Activated effector memory CD4-positive, alpha-beta T cell treated with anti-CD3 and anti-CD28 coated beads, Interleukin-2, amount 50 U/mL, for 16 hours (primary cell): ENCODE results near the gene HOXC9.

Experiments used
- DNase-seq: peaks from one replicate; pipeline ENCODE4 v3.0.0-alpha.2; 2020

Gene HOXC9

DNA sequence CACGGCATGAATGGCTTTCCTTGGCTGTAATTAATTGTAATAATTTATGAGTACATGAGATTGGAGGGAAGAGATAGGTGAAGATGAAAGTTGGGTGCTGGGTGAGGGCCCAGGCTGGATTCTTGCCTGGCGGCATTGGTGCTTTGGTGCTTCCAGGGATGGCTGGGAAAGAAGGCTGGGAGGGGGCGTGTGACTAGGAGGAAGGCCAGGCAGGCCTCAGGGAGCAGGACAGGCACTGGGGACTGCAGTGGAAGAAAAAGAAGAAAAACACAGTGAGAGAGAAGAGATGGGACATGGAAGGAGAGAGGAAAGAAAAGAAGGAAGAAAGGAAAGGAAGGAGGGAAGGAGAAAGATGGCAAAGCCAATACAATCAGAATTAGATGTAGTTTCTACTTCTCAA is 3.7 kb downstream of the HOXC9 start:
- no peak for DNase-seq

DNA sequence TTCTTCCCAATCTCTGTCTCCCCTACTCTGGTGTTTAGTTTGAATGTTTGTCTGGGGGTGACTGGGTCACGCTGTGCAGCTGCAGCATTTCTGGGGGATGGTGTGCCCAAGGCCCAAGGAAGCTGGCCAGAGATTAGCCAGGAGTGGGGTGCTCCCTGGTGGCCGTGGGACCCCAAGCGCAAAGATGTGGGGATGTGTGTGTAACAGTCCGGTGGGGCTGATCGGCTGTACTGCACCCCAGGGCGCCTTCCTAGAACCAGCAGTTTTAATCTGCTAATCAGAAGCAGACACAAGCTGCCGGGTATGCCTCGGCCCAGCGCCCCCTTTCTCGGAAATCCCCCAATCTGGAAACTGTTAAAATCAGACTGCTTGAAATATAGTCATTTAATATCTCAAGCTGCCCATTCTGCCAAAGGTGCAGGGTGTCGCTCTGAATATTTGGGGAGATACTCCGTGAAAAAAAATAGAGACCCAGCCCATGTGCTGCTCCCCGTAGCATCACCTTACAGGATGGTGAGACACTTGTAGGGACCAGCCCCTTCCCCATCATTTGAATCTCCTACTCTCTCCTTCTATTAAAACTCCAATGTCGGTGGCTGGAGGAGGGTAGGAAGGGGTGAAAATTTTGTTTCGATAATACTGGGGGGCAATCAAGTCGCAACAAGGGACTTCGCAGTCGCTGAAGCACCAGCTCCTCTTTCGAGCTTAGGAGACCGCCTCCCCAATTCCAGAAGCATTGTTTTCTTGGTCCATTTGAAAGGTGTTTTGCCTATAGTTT is 4.3 kb downstream of the HOXC9 start:
- DNase-seq, result no peak

DNA sequence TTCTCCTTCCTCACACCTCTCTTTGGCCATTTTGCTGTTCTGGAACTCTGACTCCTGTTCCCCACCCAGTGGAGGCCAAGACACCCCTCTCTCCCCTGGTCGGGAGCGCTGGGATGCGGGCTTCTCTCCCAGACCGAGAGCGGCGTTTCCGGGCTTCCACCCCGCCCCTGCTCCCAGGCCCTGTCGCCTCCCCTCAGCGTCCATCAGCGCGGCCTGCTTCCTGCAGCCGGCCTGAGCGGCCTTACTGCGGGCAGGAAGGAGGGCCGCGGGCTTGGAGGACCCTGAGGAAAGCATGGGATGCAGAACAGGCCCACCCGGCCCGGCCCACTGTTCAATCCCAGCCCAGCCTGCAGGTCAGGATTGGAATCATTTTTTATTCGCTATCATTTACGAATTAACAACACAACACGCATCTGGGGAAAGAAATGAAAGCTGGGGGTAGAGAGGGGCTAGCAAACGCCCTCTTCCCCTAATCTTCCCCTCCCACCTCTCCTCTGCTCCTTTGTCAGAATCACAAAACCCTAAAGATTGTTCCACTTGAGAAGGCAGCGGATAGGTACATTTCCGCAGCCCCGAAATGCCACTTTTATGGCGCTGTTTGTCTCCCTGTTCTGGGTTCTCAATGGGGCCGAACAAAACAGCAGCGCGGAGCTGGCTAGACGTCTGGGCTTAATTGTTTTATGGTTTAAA is 5.0 kb downstream of the HOXC9 start:
- no peak for DNase-seq

DNA sequence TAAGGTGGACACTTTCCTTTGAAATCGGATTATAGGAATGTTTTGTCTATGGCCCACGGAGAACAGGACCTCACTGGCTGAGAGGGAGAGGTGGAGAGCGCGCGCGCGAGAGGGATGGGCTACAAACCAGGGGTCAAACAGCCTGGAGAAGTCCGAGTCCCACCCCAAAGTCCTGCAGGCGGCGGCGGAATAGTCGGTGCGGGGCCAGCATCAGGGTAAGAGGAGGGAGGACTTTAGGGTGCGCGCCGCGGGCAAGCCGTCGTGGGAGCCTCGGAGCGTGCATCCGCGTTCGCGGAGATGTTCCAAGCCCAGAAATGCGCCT is 5.5 kb downstream of the HOXC9 start:
- DNase-seq, result no peak

DNA sequence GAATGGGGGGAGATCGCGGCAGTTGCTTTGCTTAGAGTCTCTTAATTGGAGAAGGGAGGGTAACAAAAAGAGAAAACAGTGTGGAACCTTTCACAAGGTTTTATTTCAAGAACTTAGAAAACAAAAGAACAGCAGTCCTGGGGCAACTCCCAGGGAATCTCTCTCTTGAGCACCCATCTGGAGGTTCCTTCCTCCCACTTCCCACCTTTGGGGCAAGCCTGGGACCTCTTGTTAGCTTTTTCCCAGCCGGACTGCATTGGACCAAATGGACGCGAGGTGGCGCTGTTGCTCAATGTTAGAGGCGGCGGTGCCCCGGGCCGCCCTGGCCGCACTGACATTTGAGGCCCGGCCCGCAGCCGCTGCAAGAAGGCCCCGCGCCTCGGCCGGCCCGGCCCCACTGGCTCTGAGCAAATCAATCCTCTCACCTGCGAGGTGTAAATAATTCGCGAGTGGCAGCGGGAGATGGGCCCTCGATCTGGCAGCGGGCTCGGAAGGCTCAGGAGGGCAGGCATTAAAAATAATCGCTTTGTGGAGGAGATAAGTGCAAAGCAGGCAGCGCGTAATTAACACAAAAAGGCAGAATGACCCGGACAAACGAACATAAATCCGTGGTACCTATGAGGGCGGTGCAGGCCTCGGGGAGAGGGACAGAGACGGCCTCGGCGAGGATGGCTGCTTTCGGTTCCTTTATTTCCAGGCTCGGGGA is 6.0 kb downstream of the HOXC9 start:
- DNase-seq, result peak; percentile 95

DNA sequence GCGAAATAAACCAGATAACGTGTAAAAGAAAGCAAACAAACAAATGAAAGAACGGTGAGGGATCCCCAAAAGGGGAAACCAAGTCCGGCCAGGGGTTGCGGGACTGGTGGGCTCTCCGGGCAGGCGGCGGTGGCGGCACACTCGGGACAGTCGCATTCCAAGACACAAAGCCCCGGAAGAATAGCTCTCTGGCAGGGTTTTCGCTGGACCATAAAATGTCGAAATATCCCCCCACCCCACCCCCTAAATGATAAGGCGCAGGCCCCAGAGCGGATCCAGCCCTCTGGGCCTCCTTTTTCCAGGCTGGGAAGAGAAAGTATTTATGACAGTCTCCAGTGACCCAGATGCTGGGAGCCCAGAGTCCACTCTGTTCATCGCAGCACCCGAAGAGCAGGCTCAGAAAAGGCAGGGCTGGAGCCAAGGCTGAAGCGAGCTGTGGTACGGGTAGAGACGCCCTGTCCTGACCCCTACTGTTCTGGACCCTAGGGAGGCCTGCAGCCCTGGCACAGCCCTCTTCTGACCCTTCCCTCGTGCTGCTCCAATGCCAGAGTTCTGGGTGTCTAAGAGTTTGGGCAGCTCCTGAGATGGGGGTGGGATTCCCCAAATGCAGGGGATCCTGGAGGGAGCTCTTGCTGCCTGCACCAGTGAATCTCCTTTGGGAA is 6.7 kb downstream of the HOXC9 start:
- DNase-seq, result no peak

DNA sequence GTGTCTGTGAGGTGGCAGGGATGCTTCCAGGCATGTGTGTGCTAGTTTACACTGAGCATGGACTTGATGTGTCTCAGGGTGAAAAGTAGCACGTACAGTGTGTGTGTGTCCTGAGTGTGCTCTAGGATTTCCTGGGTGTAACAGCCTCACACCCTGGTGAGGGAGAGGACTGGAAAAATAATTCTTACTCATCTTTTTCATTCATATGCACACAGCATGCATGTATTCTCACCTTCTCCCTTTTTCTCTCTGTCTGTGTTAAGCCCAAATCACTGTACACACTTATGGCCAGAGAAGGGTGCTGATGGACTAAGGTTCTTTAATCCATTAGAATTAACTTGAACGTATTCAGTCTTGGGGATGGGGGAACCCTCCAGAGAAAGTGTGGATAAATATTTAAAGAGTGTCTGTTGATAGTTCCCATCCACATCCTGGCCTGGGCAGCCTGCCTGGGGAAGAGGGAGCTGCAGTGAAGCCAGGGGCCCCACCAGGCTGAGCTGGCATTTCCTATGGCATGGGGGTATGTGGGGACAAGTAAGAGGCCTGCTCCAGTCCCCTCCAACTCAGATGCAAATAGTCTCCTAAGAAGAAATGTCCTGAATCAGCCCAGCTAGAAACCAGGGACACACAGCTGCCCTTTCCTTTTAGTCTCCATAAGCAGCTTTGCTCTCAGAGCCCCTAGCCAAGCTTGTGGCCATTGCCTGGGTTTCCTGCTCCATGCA is 7.7 kb downstream of the HOXC9 start:
- DNase-seq, result no peak

DNA sequence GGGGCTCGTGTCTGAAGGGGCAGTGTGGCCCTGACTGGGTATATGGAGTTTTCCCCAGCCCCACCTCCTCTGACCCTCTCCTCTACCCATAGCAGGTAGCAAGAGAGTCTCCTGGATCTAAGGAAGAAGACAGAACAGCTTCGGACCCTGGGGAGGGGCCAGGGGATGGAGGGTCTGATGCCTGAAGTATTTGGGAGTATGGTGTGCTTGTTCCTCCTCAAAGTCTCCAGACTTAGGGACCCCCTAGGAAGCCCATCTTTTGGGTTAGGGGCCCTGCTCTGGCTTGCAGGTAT is 8.2 kb downstream of the HOXC9 start:
- DNase-seq, result no peak

DNA sequence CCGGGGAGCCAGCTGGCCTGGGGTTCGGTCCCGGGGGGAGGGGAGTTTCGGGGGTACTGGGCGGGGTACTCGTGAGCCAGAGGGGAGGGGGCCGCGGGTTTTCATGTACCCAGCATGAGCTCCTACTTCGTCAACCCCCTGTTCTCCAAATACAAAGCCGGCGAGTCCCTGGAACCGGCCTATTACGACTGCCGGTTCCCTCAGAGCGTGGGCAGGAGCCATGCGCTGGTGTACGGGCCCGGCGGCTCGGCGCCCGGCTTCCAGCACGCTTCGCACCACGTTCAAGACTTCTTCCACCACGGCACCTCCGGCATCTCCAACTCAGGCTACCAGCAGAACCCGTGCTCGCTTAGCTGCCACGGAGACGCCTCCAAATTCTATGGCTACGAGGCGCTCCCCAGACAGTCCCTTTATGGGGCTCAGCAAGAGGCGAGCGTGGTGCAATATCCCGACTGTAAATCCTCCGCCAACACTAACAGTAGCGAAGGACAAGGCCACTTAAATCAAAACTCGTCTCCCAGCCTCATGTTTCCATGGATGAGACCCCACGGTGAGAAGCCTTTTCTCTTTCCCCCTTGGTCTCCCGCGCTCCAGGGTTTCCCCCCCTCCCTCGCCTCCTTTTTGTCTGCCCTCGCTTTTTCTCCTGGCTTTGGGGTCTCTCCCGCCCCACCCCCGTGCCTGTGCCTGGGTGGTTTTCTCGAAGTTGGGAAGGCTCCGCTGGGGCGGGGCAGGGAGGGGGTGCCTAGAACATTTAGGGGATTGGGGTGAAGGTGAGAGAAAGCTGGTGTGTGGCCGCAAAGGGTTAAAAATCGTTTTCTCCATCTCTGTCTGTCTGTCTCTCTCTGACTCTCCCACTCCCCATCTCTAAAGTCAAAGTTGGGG is 9.5 kb downstream of the HOXC9 start:
- DNase-seq, result peak; percentile 72

DNA sequence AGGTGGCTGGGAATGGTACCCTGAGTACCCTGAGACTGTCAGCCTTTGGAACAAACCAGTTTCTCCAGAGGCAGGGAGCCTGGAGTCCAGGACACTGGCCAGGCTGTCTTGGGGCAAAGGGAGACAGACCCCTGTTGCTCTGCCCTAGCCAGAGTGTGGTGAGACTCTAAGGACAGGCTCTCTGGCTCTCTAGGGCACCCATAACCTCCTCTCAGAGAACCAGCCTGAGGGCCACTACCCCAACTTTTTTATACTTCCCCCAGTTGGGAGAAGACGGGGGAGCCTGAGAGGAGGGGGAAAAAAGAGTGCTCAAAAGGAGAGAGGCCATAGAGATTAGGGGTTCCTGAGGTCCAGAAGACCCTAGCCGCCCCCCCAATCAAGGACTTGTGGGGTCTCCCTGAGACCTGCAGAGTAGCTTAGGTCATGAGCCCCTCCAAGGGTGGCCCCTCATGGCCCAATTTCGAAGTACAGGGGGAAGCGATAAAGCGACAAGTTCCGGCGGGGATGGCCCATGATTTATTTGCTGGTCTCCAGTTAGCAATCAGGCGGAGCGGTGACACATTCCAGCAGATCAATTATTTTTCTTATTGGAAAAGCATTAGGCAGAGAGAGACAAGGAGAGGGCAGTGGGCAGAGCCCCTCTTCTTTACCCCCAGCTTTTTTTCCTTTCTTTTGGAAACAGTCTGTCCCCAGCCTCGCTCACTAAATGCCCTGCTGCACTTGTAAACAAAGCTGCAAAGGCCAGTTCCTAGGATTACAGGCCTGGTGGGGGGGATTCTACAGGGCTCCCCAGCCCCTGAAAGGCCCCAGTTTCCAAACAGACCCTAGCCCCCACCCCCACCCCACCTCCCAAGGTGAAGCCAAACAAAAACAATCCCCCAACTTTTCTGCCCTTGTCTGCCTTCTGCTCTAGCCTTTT is 10.4 kb downstream of the HOXC9 start:
- DNase-seq, result no peak

DNA sequence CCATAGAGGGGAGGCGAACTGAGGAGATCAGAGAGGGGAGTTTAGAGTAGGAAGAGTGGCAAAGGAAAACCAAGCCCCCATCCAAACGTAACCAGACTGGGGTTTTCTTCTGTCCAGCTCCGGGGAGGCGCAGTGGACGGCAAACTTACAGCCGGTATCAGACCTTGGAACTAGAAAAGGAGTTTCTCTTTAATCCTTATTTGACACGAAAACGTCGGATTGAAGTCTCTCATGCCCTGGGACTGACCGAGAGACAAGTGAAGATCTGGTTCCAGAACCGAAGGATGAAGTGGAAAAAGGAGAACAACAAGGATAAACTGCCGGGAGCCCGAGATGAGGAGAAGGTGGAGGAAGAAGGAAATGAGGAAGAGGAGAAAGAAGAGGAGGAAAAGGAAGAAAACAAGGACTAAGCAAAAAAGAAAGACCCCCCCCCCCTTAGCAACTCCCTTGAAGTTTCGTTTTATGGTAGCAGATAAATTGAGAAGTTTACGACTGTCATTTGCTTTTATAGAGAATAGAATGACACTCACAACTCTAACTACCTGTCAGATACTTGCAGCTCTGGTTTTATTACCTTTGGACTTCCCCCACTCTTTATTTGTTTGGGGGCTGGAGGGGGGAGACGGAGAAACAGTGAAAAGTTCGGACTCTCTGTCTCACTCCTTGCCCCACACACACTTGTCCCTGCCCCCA is 11.2 kb downstream of the HOXC9 start:
- DNase-seq, result no peak

DNA sequence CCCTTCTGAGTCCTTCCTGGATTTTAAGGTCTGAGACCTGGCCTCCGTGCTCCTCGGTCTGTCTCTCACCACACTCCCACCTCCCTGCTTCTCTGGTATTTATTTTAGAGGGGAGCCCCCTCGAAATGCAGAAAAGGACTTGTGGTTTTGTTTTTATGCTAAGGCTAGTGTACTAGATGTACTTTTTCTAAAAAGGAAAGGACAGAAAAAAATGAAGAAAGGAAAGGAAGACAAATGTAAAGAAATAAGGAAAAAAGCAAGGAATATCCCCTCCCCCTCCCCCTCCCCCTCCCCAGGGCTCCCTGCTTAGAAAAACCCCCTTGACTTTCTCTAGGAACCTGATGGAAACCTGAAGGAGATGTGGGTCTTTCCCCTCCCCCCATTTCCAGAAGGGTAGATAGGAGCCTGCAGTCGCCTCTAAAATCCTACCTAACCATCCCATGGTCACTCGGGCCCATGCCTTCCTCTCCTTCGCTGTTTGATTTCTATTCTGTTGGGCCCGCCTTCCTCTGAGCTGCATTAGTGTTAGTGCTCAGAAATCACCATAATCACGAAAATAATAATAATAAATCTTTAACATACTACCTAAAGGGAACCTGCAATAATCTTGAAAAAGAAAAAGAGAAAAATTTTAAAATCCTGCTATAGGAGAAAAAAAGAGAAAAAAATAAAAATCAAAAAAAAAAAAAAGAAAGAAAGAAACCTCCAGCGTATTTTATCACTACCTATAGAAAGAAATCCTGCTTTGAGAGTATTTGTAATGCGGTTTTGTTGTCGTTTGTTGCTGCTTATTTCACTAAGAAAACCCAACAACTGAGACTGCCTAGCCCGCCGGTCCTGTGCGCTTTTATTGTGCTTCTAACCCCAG is 11.9 kb downstream of the HOXC9 start:
- DNase-seq, result no peak

DNA sequence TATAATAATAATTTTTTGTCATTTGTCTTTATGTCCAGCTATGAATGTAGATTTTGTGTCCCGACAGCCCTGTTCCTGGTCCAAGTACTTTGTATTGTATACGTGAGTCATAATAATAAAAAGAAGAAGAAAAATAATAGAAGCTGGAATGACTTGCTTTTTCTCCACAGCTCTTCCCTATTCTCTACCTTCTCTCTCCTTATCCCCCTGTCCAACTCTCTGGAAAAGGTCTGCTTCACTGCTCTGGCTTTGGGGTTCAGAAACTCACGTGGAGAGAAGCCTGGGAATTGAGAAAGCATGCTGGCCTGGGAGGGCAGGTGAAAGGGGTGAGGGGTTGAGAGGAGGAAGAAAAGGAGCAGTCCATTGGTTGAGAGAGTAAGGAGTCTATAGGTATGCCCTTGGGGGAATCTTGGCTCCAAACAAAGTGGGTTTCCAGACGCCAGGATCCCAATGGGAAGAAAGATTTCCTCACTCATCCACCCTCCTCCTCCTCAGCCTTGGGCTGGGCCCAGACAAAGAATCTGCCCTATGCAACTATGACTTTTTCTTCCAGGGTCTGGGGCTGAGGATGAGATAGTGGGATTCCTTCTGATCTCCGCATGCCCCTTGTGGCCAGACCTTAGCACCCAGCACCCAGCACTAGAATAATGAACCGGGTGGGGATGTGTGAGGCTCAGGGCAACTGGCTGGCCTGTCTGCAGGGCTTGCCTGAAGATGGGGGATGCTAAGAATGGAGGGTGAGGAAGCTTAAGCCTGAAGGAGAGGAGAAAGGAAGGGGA is 12.9 kb downstream of the HOXC9 start:
- no peak for DNase-seq

DNA sequence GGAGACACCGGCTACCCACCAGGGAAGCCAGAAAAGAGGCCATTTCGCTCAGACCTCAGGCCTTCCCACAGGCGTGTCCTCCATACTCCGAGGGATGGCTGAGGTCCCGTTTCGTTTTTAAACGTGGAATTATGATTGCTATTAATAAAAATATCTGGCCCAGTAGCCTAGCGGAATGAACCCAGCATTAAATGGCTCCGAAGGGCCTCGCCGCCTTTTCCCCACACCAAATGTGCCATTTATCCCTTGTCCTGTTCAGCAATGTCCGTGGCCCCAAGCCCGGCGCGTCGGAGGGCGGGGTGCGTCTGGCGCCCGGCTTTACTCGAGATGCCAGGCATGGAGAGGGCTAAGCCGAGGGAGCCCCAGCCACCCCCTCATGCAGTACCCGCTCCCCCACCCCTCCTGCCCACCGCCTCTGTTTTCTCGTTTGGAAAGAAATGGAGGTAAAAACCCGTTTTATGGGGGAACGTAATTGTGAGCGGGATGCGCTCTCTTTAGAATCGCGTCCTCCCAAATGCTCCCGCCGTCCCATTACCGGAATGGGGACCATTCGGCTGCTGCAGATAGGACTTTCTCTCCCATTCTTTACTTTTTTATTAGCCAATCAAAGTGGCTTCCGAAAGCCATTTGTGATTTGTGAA is 14.5 kb downstream of the HOXC9 start:
- no peak for DNase-seq

DNA sequence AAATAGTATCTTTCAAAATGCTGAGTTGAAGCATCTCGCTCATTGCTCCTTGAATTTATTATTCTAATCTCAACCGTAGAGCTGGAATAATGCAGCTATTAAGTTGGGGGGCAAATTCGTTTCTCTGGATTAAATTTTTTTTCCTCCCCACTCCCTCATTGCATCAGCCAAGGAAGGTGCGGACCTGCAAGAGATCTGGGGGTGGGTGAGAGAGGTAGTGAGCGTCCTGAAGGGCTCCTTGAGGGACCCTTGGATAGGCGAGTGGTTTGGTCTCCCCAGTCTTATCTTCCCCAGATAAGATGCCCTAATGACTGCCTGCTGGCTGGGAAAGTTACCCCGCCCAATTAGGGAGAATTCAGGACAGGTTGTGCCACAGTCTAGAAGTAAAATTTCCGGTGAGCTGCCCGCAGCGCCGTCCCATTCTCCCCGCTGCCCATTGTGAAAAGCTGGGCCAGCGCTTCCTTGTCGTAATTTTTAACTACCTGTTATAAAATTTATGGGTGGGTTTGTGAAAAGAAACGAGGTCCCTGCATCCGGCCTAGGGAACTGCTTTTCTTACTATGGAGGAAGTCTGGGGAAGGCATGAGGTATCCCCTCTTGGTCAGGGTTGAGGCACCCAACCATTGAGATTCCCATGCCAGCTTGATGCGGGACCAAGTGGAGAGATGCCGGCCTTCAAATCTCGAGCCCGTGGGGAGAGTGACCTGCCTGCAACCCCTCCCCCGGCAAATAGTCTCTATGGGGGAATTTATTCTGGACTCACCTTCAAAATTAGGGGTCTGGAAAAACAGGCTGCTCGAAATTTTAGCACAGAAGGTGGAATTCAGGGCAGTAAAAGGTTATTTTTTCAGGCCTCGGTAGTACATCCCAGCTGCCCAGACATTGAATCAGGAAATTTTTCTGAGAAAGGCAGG is 15.3 kb downstream of the HOXC9 start:
- no peak for DNase-seq

DNA sequence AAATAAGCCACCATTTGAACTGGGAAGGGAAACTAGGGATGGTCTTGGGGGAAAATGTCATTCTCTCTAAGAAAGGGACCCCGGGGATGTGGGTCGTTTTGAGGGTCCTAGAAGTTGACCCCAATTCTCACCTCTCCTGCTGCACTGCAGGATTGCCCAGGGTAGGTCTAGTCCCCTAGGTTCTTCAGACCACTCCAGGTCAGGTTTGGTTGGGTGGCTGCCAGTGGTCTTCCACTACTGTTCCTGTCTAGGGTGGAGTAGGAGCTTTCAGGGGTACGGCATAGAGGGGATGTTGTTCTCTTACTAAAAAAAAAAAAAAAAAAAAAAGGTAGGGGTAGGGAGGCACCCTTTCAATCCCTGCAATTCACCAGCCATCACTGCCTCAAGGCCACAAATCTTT is 16.1 kb downstream of the HOXC9 start:
- no peak for DNase-seq

DNA sequence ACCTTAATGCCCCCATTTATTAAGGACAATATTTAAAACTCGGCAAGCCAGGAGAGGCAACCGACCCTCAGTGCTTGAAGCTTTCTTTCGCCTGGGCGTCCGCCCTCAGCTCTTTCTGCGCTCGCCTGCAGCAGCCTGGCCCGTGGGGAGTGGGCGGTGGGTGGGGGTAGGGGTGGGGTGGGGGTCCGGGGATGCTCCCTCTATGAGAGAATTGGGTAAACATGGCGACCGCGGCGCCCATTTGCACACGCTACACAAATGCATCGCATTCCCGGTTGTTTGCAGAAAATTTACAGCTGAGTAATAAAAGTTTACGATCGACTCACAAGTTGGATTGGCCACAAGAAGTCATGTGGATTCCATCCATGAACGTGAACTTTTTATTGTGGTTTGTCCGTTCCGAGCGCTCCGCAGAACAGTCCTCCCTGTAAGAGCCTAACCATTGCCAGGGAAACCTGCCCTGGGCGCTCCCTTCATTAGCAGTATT is 16.6 kb downstream of the HOXC9 start:
- no peak for DNase-seq
